Hepatocyte (in vitro differentiated cells): ENCODE results near the gene IFFO2. TPM values are rescaled to one million over a fixed set of nuclear protein-coding genes. Genes with fewer than 3 reads are reported as not detected.
A peak's percentile ranks its signal among the peaks of the same experiment; 100 is the strongest.

Experiments
- DNase-seq: peaks from one replicate; pipeline ENCODE4 v3.0.0-alpha.2; 2016; ENCODE audit warnings: low spot score
- H2AFZ ChIP-seq: fragments of 200-600 bp; sonication (generic); 2 replicates; pipeline ENCODE4 v1.6.0; 2016; ENCODE audit warnings: antibody characterized with exemption, mild to moderate bottlenecking
- H3K27ac ChIP-seq: fragments of 200-600 bp; sonication (generic); 2 replicates; pipeline ENCODE4 v1.5.1; 2016; ENCODE audit warnings: mild to moderate bottlenecking
- H3K27me3 ChIP-seq: fragments of 200-600 bp; sonication (generic); 2 replicates; pipeline ENCODE4 v1.6.1; 2016
- H3K36me3 ChIP-seq: fragments of 200-600 bp; sonication (generic); replicated peaks from 2 replicates; pipeline ENCODE4 v1.5.1; 2016; ENCODE audit warnings: low read depth; ENCODE audit not compliant: insufficient read depth
- H3K4me1 ChIP-seq: fragments of 200-600 bp; sonication (generic); 2 replicates; pipeline ENCODE4 v1.5.1; 2016; ENCODE audit warnings: mild to moderate bottlenecking, moderate library complexity; ENCODE audit not compliant: insufficient read depth
- H3K4me2 ChIP-seq: fragments of 200-600 bp; sonication (generic); 2 replicates; pipeline ENCODE4 v1.6.0; 2016
- H3K4me3 ChIP-seq: fragments of 200-600 bp; sonication (generic); 2 replicates; pipeline ENCODE4 v1.5.1; 2016; ENCODE audit warnings: mild to moderate bottlenecking
- H3K79me2 ChIP-seq: fragments of 200-600 bp; sonication (generic); 2 replicates; pipeline ENCODE4 v1.6.0; 2017; ENCODE audit warnings: mild to moderate bottlenecking
- H3K9me2 ChIP-seq: fragments of 200-600 bp; sonication (generic); replicated peaks from 2 replicates; pipeline ENCODE4 v1.6.0; 2017; ENCODE audit warnings: mild to moderate bottlenecking; ENCODE audit not compliant: insufficient read depth
- H3K9me3 ChIP-seq: fragments of 200-600 bp; sonication (generic); 2 replicates; pipeline ENCODE4 v1.5.1; 2016; ENCODE audit warnings: low read depth, mild to moderate bottlenecking
- H4K20me1 ChIP-seq: fragments of 200-600 bp; sonication (generic); 2 replicates; pipeline ENCODE4 v1.6.0; 2016; ENCODE audit warnings: mild to moderate bottlenecking; ENCODE audit not compliant: insufficient read depth, poor library complexity, severe bottlenecking
- CTCF ChIP-seq: fragments of 200-600 bp; sonication (generic); IDR thresholded peaks from 2 replicates; pipeline ENCODE4 v1.5.1; 2016; ENCODE audit warnings: antibody characterized with exemption, mild to moderate bottlenecking; ENCODE audit not compliant: poor library complexity
- EZH2 ChIP-seq: fragments of 200-600 bp; sonication (generic); IDR thresholded peaks from 2 replicates; pipeline ENCODE4 v1.6.1; 2016; ENCODE audit warnings: antibody characterized with exemption, mild to moderate bottlenecking, borderline replicate concordance
- EZH2phosphoT487 ChIP-seq: fragments of 200-600 bp; sonication (generic); IDR thresholded peaks from one replicate; pipeline ENCODE4 v1.6.1; 2018; ENCODE audit warnings: antibody characterized with exemption, mild to moderate bottlenecking, low read depth, moderate library complexity; ENCODE audit not compliant: unreplicated experiment, severe bottlenecking
- WGBS: methylation state at CpG from one replicate; pipeline ENCODE4 v1.1.6; 2016; ENCODE audit warnings: low lambda C conversion rate; ENCODE audit errors: missing lambda C conversion rate; 5-methylcytosine and 5-hydroxymethylcytosine counted together
- polyA plus RNA-seq: library from polyadenylated mRNA; unstranded; fragments of >200 nt; fragmentation: Nextera tagmentation; extraction: Ambion mirVana; gene quantifications from 2 replicates; pipeline ENCODE4 v1.2.1, GENCODE V29; 2016
- total RNA-seq: library from RNA; depleted of rRNA; stranded (reverse); fragments of >200 nt; gene quantifications from 2 replicates; pipeline ENCODE4 v1.2.3, GENCODE V29; 2014

The IFFO2 gene
- total RNA-seq, result 7.2 and 8.1 TPM in 2 replicates
- 0.78 and 0.85 TPM in 2 replicates for polyA plus RNA-seq

- Histone ChIP-seq H3K79me2 (peaks cover 40% of the 10 kb centered on the region), H3K4me2 (peak within 1 kb of the TSS; percentile 92), H2AFZ (peak within 1 kb of the TSS; percentile 80), H4K20me1 (no peaks in the 10 kb centered on the region), H3K9me3 (no peaks in the 10 kb centered on the region), H3K36me3 (no peaks in the 10 kb centered on the region), H3K4me3 (peak within 1 kb of the TSS; percentile 92), H3K9me2 (no peaks in the 10 kb centered on the region), H3K4me1 (peaks cover 12% of the 10 kb centered on the region), H3K27me3 (peaks cover 11% of the 10 kb centered on the region), H3K27ac (no peak within 1 kb of the TSS)
- TF ChIP-seq EZH2phosphoT487 (no peak), EZH2 (no peak), CTCF (no peak)
- WGBS, result under 1% methylated on average over 68 of the region's 119 CpGs
- peak; percentile 99 for DNase-seq
Observed at GRCh38 chr1:18956193-18957135, at the start of gene IFFO2. Gene IFFO2, minus strand, starts transcription at chr1:18956676. Its CDS starts 344 bp downstream, at chr1:18956332.

DNA sequence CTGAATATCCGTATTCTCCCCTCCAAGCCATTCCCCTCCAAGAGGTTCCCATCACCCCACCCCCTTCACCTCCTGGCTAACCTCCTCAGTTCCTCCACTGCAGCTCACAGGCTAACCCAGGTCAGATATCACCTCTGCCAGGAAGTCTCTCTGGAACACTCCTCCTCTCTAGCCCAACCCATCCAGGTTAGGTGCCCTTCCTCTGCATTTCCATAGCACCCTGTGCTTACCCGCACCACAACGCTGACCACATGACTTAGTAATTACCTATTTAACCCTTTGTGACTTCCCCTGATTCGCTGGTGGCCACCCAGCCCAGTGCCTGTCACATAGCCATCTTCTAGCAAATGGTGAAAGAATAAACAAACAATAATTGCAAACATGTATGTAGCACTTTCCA is 49.5 kb upstream of the IFFO2 start:
- Histone ChIP-seq H3K4me1 (peaks cover 28% of the 10 kb centered on the region), H3K4me3 (no peak overlapping the region), H3K4me2 (no peak overlapping the region), H3K79me2 (no peaks in the 10 kb centered on the region), H3K27ac (no peak overlapping the region), H3K9me3 (peaks cover 7% of the 10 kb centered on the region), H3K27me3 (no peaks in the 10 kb centered on the region), H4K20me1 (no peaks in the 10 kb centered on the region), H3K9me2 (no peaks in the 10 kb centered on the region), H2AFZ (no peak overlapping the region), H3K36me3 (no peaks in the 10 kb centered on the region)
- 38% methylated on average over 4 of the region's 4 CpGs for WGBS
- TF ChIP-seq CTCF (no peak), EZH2phosphoT487 (no peak), EZH2 (no peak)
- no peak for DNase-seq

- Histone ChIP-seq H3K27ac (no peak overlapping the region), H2AFZ (no peak overlapping the region), H3K4me1 (peaks cover 16% of the 10 kb centered on the region), H3K79me2 (no peaks in the 10 kb centered on the region), H4K20me1 (no peaks in the 10 kb centered on the region), H3K9me2 (no peaks in the 10 kb centered on the region), H3K36me3 (no peaks in the 10 kb centered on the region), H3K4me3 (no peak overlapping the region), H3K27me3 (no peaks in the 10 kb centered on the region), H3K9me3 (peaks cover 7% of the 10 kb centered on the region), H3K4me2 (no peak overlapping the region)
- DNase-seq, result no peak
- 86% methylated on average over 11 of the region's 11 CpGs for WGBS
- TF ChIP-seq EZH2phosphoT487 (no peak), EZH2 (no peak), CTCF (no peak)
Observed at GRCh38 chr1:19003371-19004290, 47.2 kb upstream of the IFFO2 start.
